GM12878 (cell line): ENCODE data around the gene HLA-DMA. TPM values are rescaled to one million over a fixed set of nuclear protein-coding genes. Genes with fewer than 3 reads are reported as not detected.
A peak's percentile ranks its signal among the peaks of the same experiment; 100 is the strongest.

Experiments
- ATAC-seq: fragments of 200-7000 bp; cut with Tn5 transposase; 3 replicates; pipeline ENCODE4 v1.9.1; 2020; ENCODE audit warnings: mild to moderate bottlenecking, moderate library complexity
- BruUV-seq: library from RNA; stranded (reverse); fragments of 400-500 nt; replicated peaks from 2 replicates; lab custom pipeline; 2021; lab: Mats Ljungman, UMichigan
- CTCF ChIA-PET: fragments of 300-600 bp; sonication (Branson Sonifier 250); formaldehyde crosslinking; extraction: SDS; loops from one replicate; lab custom pipeline; 2021; ENCODE audit warnings: inconsistent platforms; lab: Yijun Ruan, JAX
- POLR2A ChIA-PET: fragments of 350-600 bp; formaldehyde crosslinking; extraction: SDS; loops from one replicate; lab custom pipeline; 2021; ENCODE audit warnings: inconsistent platforms; lab: Charles Lee
- RAD21 ChIA-PET: fragments of 300-600 bp; sonication (Branson Sonifier 250); formaldehyde crosslinking; loops from one replicate; lab custom pipeline; 2023; ENCODE audit warnings: antibody characterized with exemption; ENCODE audit not compliant: unreplicated experiment; lab: Charles Lee
- SMC1A ChIA-PET: fragments of 300-600 bp; sonication (Branson Sonifier 250); formaldehyde crosslinking; loops from one replicate; lab custom pipeline; 2023; ENCODE audit not compliant: unreplicated experiment, uncharacterized antibody; lab: Charles Lee
- DNase-seq: peaks from one replicate; pipeline ENCODE4 v3.0.0-alpha.2; 2011; ENCODE audit warnings: low read depth, low spot score
- FAIRE-seq: peaks from 3 replicates; lab custom pipeline; 2011; peaks lifted over from hg19 to GRCh38; lab: Jason Lieb, UNC
- H2AFZ ChIP-seq: 2 replicates; pipeline ENCODE4 v1.6.0; 2011; ENCODE audit warnings: low read depth, low read length, control low read depth; ENCODE audit not compliant: control insufficient read depth
- H3K27ac ChIP-seq: 2 replicates; pipeline ENCODE4 v1.5.1; 2011; ENCODE audit warnings: control low read depth; ENCODE audit not compliant: control insufficient read depth, insufficient read depth
- H3K27me3 ChIP-seq, 2 experiments: replicated peaks in 1 of 2; 2 replicates each; pipeline versions ENCODE4 v1.6.0 to v1.6.1; 2011; ENCODE audit warnings: low read length in 1 of 2; ENCODE audit not compliant: control insufficient read depth in 2 of 2, insufficient read depth in 2 of 2
- H3K36me3 ChIP-seq, 2 experiments: 2 replicates each; pipeline ENCODE4 v1.5.1; 2011; ENCODE audit warnings: low read length in 1 of 2; ENCODE audit not compliant: control insufficient read depth in 2 of 2, insufficient read depth in 2 of 2
- H3K4me1 ChIP-seq: 2 replicates; pipeline ENCODE4 v1.6.1; 2011; ENCODE audit warnings: mild to moderate bottlenecking, low read length, moderate library complexity, mixed read lengths; ENCODE audit not compliant: control insufficient read depth, insufficient read depth
- H3K4me2 ChIP-seq: 2 replicates; pipeline ENCODE4 v1.6.0; 2011; ENCODE audit warnings: control low read depth; ENCODE audit not compliant: control insufficient read depth, insufficient read depth
- H3K4me3 ChIP-seq: fragments of 200-600 bp; sonication (generic); 2 replicates; pipeline ENCODE4 v1.5.1; 2016
- H3K79me2 ChIP-seq: 2 replicates; pipeline ENCODE4 v1.6.0; 2011; ENCODE audit warnings: low read length; ENCODE audit not compliant: control insufficient read depth, insufficient read depth
- H3K9ac ChIP-seq: 2 replicates; pipeline ENCODE4 v1.8.0; 2011; ENCODE audit warnings: low read length, control low read depth, mixed read lengths; ENCODE audit not compliant: control insufficient read depth, insufficient read depth
- H3K9me3 ChIP-seq: replicated peaks from 3 replicates; pipeline ENCODE4 v1.5.1; 2011; ENCODE audit warnings: mild to moderate bottlenecking, low read length; ENCODE audit not compliant: control insufficient read depth, insufficient read depth
- H4K20me1 ChIP-seq: 2 replicates; pipeline ENCODE4 v1.6.0; 2011; ENCODE audit not compliant: control insufficient read depth, insufficient read depth
- FOXM1 ChIP-seq: IDR thresholded peaks from 2 replicates; pipeline ENCODE4 v1.6.1; 2012; ENCODE audit warnings: low read depth, mild to moderate bottlenecking, inconsistent platforms, low read length, moderate library complexity
- MEF2A ChIP-seq: IDR thresholded peaks from 2 replicates; pipeline ENCODE4 v1.6.1; 2011; ENCODE audit warnings: low read depth, mild to moderate bottlenecking, low read length, moderate library complexity; ENCODE audit not compliant: insufficient read depth
- RCOR1 ChIP-seq: conservative IDR thresholded peaks from 2 replicates; pipeline ENCODE4 v1.6.1; 2012; ENCODE audit warnings: low read depth, low read length, improper control_type of control experiment
- SREBF2 ChIP-seq: IDR thresholded peaks from 2 replicates; pipeline ENCODE4 v1.6.1; 2012; ENCODE audit warnings: mild to moderate bottlenecking, low read length
- ZNF24 ChIP-seq: fragments of 450-650 bp; IDR thresholded peaks from 2 replicates; pipeline ENCODE4 v1.6.1; 2017; ENCODE audit warnings: antibody characterized with exemption, mild to moderate bottlenecking
- WGBS: methylation state at CpG from one replicate; pipeline ENCODE4 v1.1.6; 2016; ENCODE audit warnings: low lambda C conversion rate; ENCODE audit not compliant: insufficient replicate concordance, insufficient coverage; ENCODE audit errors: missing lambda C conversion rate; 5-methylcytosine and 5-hydroxymethylcytosine counted together
- in situ Hi-C: fragments of 300-500 bp; cut with MboI; formaldehyde crosslinking; loops from 9 replicates; pipeline ENCODE4 v1.14.3; 2018; ENCODE audit warnings: mixed read lengths
- intact Hi-C: fragments of 100-400 bp; cut with micrococcal nuclease; formaldehyde crosslinking; loops from one replicate; pipeline ENCODE4 v1.14.2; 2022; ENCODE audit not compliant: unreplicated experiment
- polyA plus RNA-seq, 11 experiments: library from polyadenylated mRNA; depleted of rRNA in 4 of 11; unstranded in 6 of 11; stranded (reverse) in 5 of 11; fragments of >200 nt; fragmentation: Nextera tagmentation in 4 of 11; fragmentation: Illumina TruSeq in 1 of 11; extraction: Ambion mirVana in 4 of 11; extraction: Trizol in 1 of 11; gene quantifications; 1 replicate in 1 of 11; 2 replicates in 10 of 11; pipeline versions ENCODE4 v1.2.1 to v1.2.3, GENCODE V29; 2011 to 2016; ENCODE audit warnings: inconsistent platforms in 2 of 11, missing spikeins in 2 of 11, low read depth in 1 of 11
- total RNA-seq, 4 experiments: library from RNA; depleted of rRNA in 3 of 4; stranded (reverse); fragments of >200 nt in 3 of 4; fragmentation: Illumina TruSeq in 1 of 4; extraction: Trizol in 1 of 4; gene quantifications; 2 replicates each; pipeline versions ENCODE4 v1.2.1 to v1.2.3, GENCODE V29; 2013 to 2021
- TF ChIP-seq, protein P1 (sequence below): fragments of 450-650 bp; conservative IDR thresholded peaks from 2 replicates; pipeline ENCODE4 v1.6.1; 2017; ENCODE audit warnings: mild to moderate bottlenecking, moderate library complexity
- TF ChIP-seq, protein P2 (sequence below): fragments of 450-650 bp; formaldehyde crosslinking; IDR thresholded peaks from 2 replicates; pipeline ENCODE4 v1.4.0; 2020; ENCODE audit warnings: mild to moderate bottlenecking, moderate library complexity

HLA-DMA gene
- total and polyA plus RNA-seq, 10 of the 15 experiments (the other 5 are each of a cell fraction or from before 2014, with no cell fraction given): 177 to 552 (median 309) TPM

DNA sequence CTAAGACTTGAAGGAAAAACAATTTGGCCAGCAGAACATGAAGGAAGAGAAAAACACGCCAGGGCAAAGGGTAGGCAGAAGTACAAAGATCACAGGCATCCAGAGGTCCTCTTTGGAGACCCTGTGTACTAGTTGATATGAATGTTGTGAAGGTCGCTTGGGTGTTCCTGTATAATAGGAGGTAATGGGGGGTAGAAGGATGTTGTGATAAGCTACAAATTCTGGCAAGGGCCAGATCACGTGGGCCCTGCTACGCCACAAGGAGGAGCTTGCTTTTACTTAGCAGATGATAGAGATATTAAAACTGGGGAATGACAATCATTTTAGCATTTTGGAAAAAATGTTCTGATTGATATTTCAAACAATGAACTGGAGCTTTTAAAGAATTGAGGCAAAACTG, 878 bp upstream of the HLA-DMA start:
- no peaks in the 10 kb centered on the region for H3K27me3 ChIP-seq
- RAD21 ChIA-PET: interaction anchor here (0.8 to 8.3 kb wide), 17 partner anchors 12 to 295 kb away, joined by 3 to 224 read pairs (median 11); partner anchors contain the start of genes BRD2, HLA-DMB, HLA-DOA and HLA-DPB1
- BruUV-seq: no TSS peak
- DNase-seq: no peak
- no peaks in the 10 kb centered on the region for H4K20me1 ChIP-seq
- H3K4me1 ChIP-seq: peaks cover 38% of the 10 kb centered on the region
- intact Hi-C loops: loop anchor here (1.0 to 2.0 kb wide), 3 partner anchors 17 to 68 kb away; no protein-coding TSS in a partner anchor
- H3K9me3 ChIP-seq: no peaks in the 10 kb centered on the region
- no peak for TF ChIP-seq RCOR1
- no peak for TF ChIP-seq ZNF24
- no peak for TF ChIP-seq FOXM1
- TF ChIP-seq, protein P1, sequence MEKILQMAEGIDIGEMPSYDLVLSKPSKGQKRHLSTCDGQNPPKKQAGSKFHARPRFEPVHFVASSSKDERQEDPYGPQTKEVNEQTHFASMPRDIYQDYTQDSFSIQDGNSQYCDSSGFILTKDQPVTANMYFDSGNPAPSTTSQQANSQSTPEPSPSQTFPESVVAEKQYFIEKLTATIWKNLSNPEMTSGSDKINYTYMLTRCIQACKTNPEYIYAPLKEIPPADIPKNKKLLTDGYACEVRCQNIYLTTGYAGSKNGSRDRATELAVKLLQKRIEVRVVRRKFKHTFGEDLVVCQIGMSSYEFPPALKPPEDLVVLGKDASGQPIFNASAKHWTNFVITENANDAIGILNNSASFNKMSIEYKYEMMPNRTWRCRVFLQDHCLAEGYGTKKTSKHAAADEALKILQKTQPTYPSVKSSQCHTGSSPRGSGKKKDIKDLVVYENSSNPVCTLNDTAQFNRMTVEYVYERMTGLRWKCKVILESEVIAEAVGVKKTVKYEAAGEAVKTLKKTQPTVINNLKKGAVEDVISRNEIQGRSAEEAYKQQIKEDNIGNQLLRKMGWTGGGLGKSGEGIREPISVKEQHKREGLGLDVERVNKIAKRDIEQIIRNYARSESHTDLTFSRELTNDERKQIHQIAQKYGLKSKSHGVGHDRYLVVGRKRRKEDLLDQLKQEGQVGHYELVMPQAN: no peak
- no peak for TF ChIP-seq SREBF2
- TF ChIP-seq MEF2A: no peak
- TF ChIP-seq, protein P2, sequence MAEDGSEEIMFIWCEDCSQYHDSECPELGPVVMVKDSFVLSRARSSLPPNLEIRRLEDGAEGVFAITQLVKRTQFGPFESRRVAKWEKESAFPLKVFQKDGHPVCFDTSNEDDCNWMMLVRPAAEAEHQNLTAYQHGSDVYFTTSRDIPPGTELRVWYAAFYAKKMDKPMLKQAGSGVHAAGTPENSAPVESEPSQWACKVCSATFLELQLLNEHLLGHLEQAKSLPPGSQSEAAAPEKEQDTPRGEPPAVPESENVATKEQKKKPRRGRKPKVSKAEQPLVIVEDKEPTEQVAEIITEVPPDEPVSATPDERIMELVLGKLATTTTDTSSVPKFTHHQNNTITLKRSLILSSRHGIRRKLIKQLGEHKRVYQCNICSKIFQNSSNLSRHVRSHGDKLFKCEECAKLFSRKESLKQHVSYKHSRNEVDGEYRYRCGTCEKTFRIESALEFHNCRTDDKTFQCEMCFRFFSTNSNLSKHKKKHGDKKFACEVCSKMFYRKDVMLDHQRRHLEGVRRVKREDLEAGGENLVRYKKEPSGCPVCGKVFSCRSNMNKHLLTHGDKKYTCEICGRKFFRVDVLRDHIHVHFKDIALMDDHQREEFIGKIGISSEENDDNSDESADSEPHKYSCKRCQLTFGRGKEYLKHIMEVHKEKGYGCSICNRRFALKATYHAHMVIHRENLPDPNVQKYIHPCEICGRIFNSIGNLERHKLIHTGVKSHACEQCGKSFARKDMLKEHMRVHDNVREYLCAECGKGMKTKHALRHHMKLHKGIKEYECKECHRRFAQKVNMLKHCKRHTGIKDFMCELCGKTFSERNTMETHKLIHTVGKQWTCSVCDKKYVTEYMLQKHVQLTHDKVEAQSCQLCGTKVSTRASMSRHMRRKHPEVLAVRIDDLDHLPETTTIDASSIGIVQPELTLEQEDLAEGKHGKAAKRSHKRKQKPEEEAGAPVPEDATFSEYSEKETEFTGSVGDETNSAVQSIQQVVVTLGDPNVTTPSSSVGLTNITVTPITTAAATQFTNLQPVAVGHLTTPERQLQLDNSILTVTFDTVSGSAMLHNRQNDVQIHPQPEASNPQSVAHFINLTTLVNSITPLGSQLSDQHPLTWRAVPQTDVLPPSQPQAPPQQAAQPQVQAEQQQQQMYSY: no peak
- TF ChIP-seq, all 136 proteins: peak for 0
- Histone ChIP-seq H2AFZ (no peak overlapping the region), H3K27ac (peak overlapping the region; percentile 90), H3K9ac (no peak overlapping the region), H3K79me2 (peaks cover 39% of the 10 kb centered on the region), H3K4me3 (0 out of 2 replicates have a peak overlapping the region, but pooled peaks have one; percentile 98), H3K4me2 (0 out of 2 replicates have a peak overlapping the region, but pooled peaks have one; percentile 23), H3K36me3 (peaks cover 0 to 4% of the 10 kb centered on the region in 2 experiments; a peak in 2 of 4 replicates)
- FAIRE-seq (no peak), ATAC-seq (no peak)
- ChIA-PET CTCF (interaction anchor here (0.6 to 13.5 kb wide), 33 partner anchors 12 to 685 kb away, joined by 3 to 532 read pairs (median 8); partner anchors contain the start of genes BRD2, HLA-DMB, HLA-DPA1 and PSMB8), POLR2A (interaction anchor here (0.6 to 13.5 kb wide), 23 partner anchors 8 to 318 kb away, joined by 3 to 486 read pairs (median 7); partner anchors contain the start of genes BRD2, HLA-DMB, HLA-DOA and HLA-DPA1), SMC1A (interaction anchor here (0.6 to 11.3 kb wide), 23 partner anchors 16 to 444 kb away, joined by 3 to 354 read pairs (median 5); partner anchors contain the start of genes BRD2, HLA-DMB, HLA-DPB1 and PSMB8)
- 63% methylated on average over 4 of the region's 4 CpGs for WGBS
- in situ Hi-C loops: loop anchor here (25.0 kb wide), 2 partner anchors 1391 to 1709 kb away; partner anchors contain the start of gene LTA
